Type B pancreatic cell (in vitro differentiated cells): ENCODE measurements around the gene PHAX. TPM values are rescaled to one million over a fixed set of nuclear protein-coding genes. Genes with fewer than 3 reads are reported as not detected.

ENCODE experiments used
- DNase-seq: peaks from one replicate; pipeline ENCODE4 v3.0.0; 2021; ENCODE audit warnings: mixed read lengths; ENCODE audit not compliant: unreplicated experiment; ENCODE audit errors: extremely low spot score
- H3K27ac Mint-ChIP-seq: 2 replicates; pipeline ENCODE4 v1.8.0; 2021; ENCODE audit warnings: mild to moderate bottlenecking, mixed read lengths
- H3K27me3 Mint-ChIP-seq: 2 replicates; pipeline ENCODE4 v1.8.0; 2021; ENCODE audit warnings: mixed read lengths
- H3K36me3 Mint-ChIP-seq: 2 replicates; pipeline ENCODE4 v1.8.0; 2021; ENCODE audit warnings: mixed read lengths
- H3K4me1 Mint-ChIP-seq: one replicate; pipeline ENCODE4 v1.8.0; 2021; ENCODE audit warnings: mixed read lengths; ENCODE audit not compliant: unreplicated experiment
- H3K4me3 Mint-ChIP-seq: 2 replicates; pipeline ENCODE4 v1.8.0; 2021; ENCODE audit warnings: mild to moderate bottlenecking, mixed read lengths
- H3K9me3 Mint-ChIP-seq: 2 replicates; pipeline ENCODE4 v1.8.0; 2021; ENCODE audit warnings: mixed read lengths
- total RNA-seq: library from RNA; stranded (reverse); gene quantifications from 2 replicates; pipeline ENCODE4 v1.2.1, GENCODE V29; 2021; ENCODE audit warnings: low replicate concordance
- TF ChIP-seq, protein P1 (sequence below): fragments of 200-600 bp; sonication (generic); conservative IDR thresholded peaks from 2 replicates; pipeline ENCODE4 v1.5.0; 2021; ENCODE audit warnings: antibody characterized with exemption, mild to moderate bottlenecking

The PHAX gene
- total RNA-seq, 1 donor from 2014 or later, result 43.2 TPM

GRCh38 chr5:126575644-126576043, 25.1 kb upstream of the PHAX start:
- Mint-ChIP-seq H3K4me1 (no peaks in the 10 kb centered on the region), H3K9me3 (no peaks in the 10 kb centered on the region), H3K4me3 (no peak overlapping the region), H3K27ac (no peak overlapping the region), H3K27me3 (no peaks in the 10 kb centered on the region), H3K36me3 (peaks cover 26% of the 10 kb centered on the region)
- TF ChIP-seq, protein P1, sequence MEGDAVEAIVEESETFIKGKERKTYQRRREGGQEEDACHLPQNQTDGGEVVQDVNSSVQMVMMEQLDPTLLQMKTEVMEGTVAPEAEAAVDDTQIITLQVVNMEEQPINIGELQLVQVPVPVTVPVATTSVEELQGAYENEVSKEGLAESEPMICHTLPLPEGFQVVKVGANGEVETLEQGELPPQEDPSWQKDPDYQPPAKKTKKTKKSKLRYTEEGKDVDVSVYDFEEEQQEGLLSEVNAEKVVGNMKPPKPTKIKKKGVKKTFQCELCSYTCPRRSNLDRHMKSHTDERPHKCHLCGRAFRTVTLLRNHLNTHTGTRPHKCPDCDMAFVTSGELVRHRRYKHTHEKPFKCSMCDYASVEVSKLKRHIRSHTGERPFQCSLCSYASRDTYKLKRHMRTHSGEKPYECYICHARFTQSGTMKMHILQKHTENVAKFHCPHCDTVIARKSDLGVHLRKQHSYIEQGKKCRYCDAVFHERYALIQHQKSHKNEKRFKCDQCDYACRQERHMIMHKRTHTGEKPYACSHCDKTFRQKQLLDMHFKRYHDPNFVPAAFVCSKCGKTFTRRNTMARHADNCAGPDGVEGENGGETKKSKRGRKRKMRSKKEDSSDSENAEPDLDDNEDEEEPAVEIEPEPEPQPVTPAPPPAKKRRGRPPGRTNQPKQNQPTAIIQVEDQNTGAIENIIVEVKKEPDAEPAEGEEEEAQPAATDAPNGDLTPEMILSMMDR, result no peak
- peak; percentile 40 for DNase-seq

GRCh38 chr5:126576974-126577373, 23.8 kb upstream of the PHAX start:
- Mint-ChIP-seq H3K4me3 (no peak overlapping the region), H3K27ac (no peak overlapping the region), H3K27me3 (no peaks in the 10 kb centered on the region), H3K9me3 (no peaks in the 10 kb centered on the region), H3K36me3 (peaks cover 25% of the 10 kb centered on the region), H3K4me1 (no peaks in the 10 kb centered on the region)
- TF ChIP-seq, protein P1, result no peak
- no peak for DNase-seq

- no peak overlapping the region for H3K4me3 Mint-ChIP-seq
- H3K27me3 Mint-ChIP-seq, result no peaks in the 10 kb centered on the region
- no peaks in the 10 kb centered on the region for H3K4me1 Mint-ChIP-seq
- no peak for DNase-seq
- TF ChIP-seq, protein P1, result no peak
- no peaks in the 10 kb centered on the region for H3K9me3 Mint-ChIP-seq
- H3K27ac Mint-ChIP-seq, result no peak overlapping the region
- peaks cover 26% of the 10 kb centered on the region for H3K36me3 Mint-ChIP-seq
Observed at GRCh38 chr5:126577415-126577814, 23.3 kb upstream of the PHAX start.

DNA sequence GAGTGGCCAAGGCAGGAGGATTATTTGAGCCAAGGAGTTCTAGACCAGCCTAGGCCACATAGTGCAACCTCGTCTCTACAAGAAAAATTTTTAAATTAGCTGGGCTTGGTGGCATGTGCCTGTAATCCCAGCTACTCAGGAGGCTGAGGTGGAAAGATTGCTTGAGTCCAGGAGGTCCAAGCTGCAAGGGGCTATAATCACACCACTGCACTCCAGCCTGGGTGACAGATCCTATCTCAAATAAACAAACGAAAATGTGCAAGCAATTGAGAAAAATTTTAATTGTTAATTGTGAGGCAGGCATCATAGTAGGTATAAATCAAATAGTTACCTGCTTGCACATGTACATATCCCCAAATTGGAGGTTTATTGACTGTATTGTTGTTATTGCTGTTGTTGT, 21.0 kb upstream of the PHAX start:
- Mint-ChIP-seq H3K4me3 (no peak overlapping the region), H3K4me1 (no peaks in the 10 kb centered on the region), H3K36me3 (peaks cover 32% of the 10 kb centered on the region), H3K9me3 (no peaks in the 10 kb centered on the region), H3K27ac (no peak overlapping the region), H3K27me3 (no peaks in the 10 kb centered on the region)
- TF ChIP-seq, protein P1, result no peak
- peak; percentile 3 for DNase-seq

DNA sequence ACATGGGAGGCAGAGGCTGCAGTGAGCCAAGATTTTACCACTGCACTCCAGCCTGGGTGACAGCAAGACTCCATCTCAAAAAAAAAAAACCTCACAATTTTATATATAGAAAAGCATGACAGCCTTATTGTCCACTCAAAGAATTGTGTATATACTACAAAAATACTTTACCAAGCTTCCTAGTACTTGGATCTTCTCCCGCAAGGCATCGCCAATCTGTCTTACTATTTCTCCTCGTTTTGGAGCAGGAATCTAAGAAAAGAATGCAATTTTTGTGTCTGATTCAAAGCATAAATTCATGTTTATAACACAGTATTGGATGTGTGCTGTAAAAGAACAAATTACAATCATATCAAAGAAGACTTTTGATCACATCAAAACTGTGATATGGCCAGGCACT, 17.0 kb upstream of the PHAX start:
- Mint-ChIP-seq H3K27me3 (no peaks in the 10 kb centered on the region), H3K4me3 (no peak overlapping the region)

More for the DNA sequence above, 17.0 kb upstream of the PHAX start:
- Mint-ChIP-seq H3K9me3 (no peaks in the 10 kb centered on the region), H3K27ac (no peak overlapping the region), H3K36me3 (peaks cover 30% of the 10 kb centered on the region), H3K4me1 (no peaks in the 10 kb centered on the region)
- DNase-seq, result no peak
- TF ChIP-seq, protein P1, result no peak
